Measurements from ENCODE around the gene COPS6. TPM values are rescaled to one million over a fixed set of nuclear protein-coding genes. Genes with fewer than 3 reads are reported as not detected.

Gene COPS6
- polyA plus RNA-seq, 1 experiment = 234 TPM

- TF ChIP-seq CTCF (IDR thresholded peaks at IDR 0.05; ENCODE audit: insufficient read depth, low read depth, low read length) = peak; percentile 38
- ChIA-PET POLR2A (no interaction called here), CTCF (interaction anchor here (0.7 to 1.6 kb wide), 5 partner anchors 9 to 81 kb away, joined by 3 to 5 read pairs (median 3); no protein-coding TSS in a partner anchor)
Observed at GRCh38 chr7:100049441-100050291, 39.1 kb upstream of the COPS6 start, which contains the start of gene ZSCAN21. TSS of gene ZSCAN21 (plus strand) at chr7:100049774. CDS start at chr7:100057007, 7,233 bp downstream.

GRCh38 chr7:100051611-100052010, 37.2 kb upstream of the COPS6 start:
- CTCF ChIA-PET = interaction anchor here (1.0 to 2.7 kb wide), 3 partner anchors 56 to 137 kb away, joined by 3 to 7 read pairs (median 5); no protein-coding TSS in a partner anchor
- DNase-seq (ENCODE audit: low read depth) = no peak
- H3K36me3 ChIP-seq (ENCODE audit: control insufficient read depth, insufficient read depth, low read length) = no peaks in the 10 kb centered on the region; the same call in 1 of the 2 replicates
- no peak overlapping the region for H3K4me3 ChIP-seq (ENCODE audit: low read depth, low read length)
- no peak for TF ChIP-seq CTCF (IDR thresholded peaks at IDR 0.05; ENCODE audit: insufficient read depth, low read depth, low read length)
- POLR2A ChIA-PET = no interaction called here
- H3K27me3 ChIP-seq (ENCODE audit: control insufficient read depth, insufficient read depth, low read length) = no peaks in the 10 kb centered on the region

More at GRCh38 chr7:100049441-100050291, 39.1 kb upstream of the COPS6 start, which contains the start of gene ZSCAN21:
- Histone ChIP-seq H3K27me3 (ENCODE audit: control insufficient read depth, insufficient read depth, low read length) (no peaks in the 10 kb centered on the region), H3K36me3 (ENCODE audit: control insufficient read depth, insufficient read depth, low read length) (no peaks in the 10 kb centered on the region; the same call in 1 of the 2 replicates), H3K4me3 (ENCODE audit: low read depth, low read length) (peak within 1 kb of the TSS; percentile 82)
- DNase-seq (ENCODE audit: low read depth) = no peak

GRCh38 chr7:100053215-100053614, 35.6 kb upstream of the COPS6 start:
- no peak overlapping the region for H3K4me3 ChIP-seq (ENCODE audit: low read depth, low read length)
- H3K36me3 ChIP-seq (ENCODE audit: control insufficient read depth, insufficient read depth, low read length) = peaks cover 7% of the 10 kb centered on the region
- H3K27me3 ChIP-seq (ENCODE audit: control insufficient read depth, insufficient read depth, low read length) = no peaks in the 10 kb centered on the region
- ChIA-PET CTCF (interaction anchor here (0.7 to 2.7 kb wide), 7 partner anchors 12 to 139 kb away, joined by 3 to 8 read pairs (median 3); partner anchors contain the start of gene TRIM4), POLR2A (no interaction called here)
- no peak for TF ChIP-seq CTCF (IDR thresholded peaks at IDR 0.05; ENCODE audit: insufficient read depth, low read depth, low read length)
- DNase-seq (ENCODE audit: low read depth) = no peak

- ChIA-PET POLR2A (no interaction called here), CTCF (interaction anchor here (1.3 kb wide), 1 partner anchor 28 kb away, joined by 4 read pairs; no protein-coding TSS in a partner anchor)
- peaks cover 11% of the 10 kb centered on the region for H3K36me3 ChIP-seq (ENCODE audit: control insufficient read depth, insufficient read depth, low read length)
- no peak overlapping the region for H3K4me3 ChIP-seq (ENCODE audit: low read depth, low read length)
- TF ChIP-seq CTCF (IDR thresholded peaks at IDR 0.05; ENCODE audit: insufficient read depth, low read depth, low read length) = no peak
- DNase-seq (ENCODE audit: low read depth) = no peak
- H3K27me3 ChIP-seq (ENCODE audit: control insufficient read depth, insufficient read depth, low read length) = no peaks in the 10 kb centered on the region
Observed at GRCh38 chr7:100057006-100057405, 31.8 kb upstream of the COPS6 start.

- DNase-seq (ENCODE audit: low read depth) = no peak
- POLR2A ChIA-PET = no interaction called here
- no peak overlapping the region for H3K4me3 ChIP-seq (ENCODE audit: low read depth, low read length)
- H3K27me3 ChIP-seq (ENCODE audit: control insufficient read depth, insufficient read depth, low read length) = no peaks in the 10 kb centered on the region
- no peak for TF ChIP-seq CTCF (IDR thresholded peaks at IDR 0.05; ENCODE audit: insufficient read depth, low read depth, low read length)
- CTCF ChIA-PET = interaction anchor here (0.6 to 1.1 kb wide), 2 partner anchors 23 to 424 kb away, joined by 3 to 5 read pairs; no protein-coding TSS in a partner anchor
- H3K36me3 ChIP-seq (ENCODE audit: control insufficient read depth, insufficient read depth, low read length) = peaks cover 16% of the 10 kb centered on the region
Observed at GRCh38 chr7:100059251-100059739, 29.5 kb upstream of the COPS6 start.

All from BJ (cell line).